ENCODE data around the gene RAMP1.

DNA sequence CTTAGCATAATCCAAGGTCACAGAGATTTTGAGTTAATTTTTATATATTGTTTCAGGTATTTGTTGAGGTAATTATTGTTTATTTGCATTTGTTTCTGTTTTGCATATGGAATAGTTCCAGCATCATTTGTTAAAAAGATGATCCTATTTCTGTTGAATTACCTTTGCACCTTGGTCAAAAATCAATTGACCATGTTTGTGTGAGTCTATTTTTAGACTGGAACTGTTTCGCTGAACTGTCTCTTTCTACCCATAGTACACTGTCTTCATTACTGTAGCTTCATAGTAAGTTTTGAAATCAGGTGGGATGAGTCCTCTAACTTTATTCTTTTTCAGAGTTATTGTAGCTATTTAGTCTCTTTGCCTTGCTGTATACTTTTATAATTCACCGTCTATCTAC lies 28.9 kb upstream of the RAMP1 start:
- TF ChIP-seq POLR2AphosphoS5 (IDR thresholded peaks at IDR 0.05; ENCODE audit: low read depth, low read length): no peak
- TF ChIP-seq TAF1 (IDR thresholded peaks at IDR 0.05; ENCODE audit: borderline replicate concordance, insufficient read depth, low read length): no peak

Measured in PFSK-1 (cell line).